ENCODE data around the gene KLF6. TPM values are rescaled to one million over a fixed set of nuclear protein-coding genes. Genes with fewer than 3 reads are reported as not detected.
"Not testable (repeated sequence)": the region's sequence is repeated elsewhere in the genome, so short reads cannot be mapped to it uniquely, and the experiment has no call there.

KLF6 gene
- total and polyA plus RNA-seq, 11 donors, result 15.2 to 106 (median 52.2) TPM

GRCh38 chr10:3737864-3738263, 47.1 kb downstream of the KLF6 start:
- no peak overlapping the region for H3K27ac ChIP-seq
- DNase-seq (no peak), ATAC-seq (no peak)
- H3K36me3 ChIP-seq, result no peaks in the 10 kb centered on the region
- TF ChIP-seq, protein P1, sequence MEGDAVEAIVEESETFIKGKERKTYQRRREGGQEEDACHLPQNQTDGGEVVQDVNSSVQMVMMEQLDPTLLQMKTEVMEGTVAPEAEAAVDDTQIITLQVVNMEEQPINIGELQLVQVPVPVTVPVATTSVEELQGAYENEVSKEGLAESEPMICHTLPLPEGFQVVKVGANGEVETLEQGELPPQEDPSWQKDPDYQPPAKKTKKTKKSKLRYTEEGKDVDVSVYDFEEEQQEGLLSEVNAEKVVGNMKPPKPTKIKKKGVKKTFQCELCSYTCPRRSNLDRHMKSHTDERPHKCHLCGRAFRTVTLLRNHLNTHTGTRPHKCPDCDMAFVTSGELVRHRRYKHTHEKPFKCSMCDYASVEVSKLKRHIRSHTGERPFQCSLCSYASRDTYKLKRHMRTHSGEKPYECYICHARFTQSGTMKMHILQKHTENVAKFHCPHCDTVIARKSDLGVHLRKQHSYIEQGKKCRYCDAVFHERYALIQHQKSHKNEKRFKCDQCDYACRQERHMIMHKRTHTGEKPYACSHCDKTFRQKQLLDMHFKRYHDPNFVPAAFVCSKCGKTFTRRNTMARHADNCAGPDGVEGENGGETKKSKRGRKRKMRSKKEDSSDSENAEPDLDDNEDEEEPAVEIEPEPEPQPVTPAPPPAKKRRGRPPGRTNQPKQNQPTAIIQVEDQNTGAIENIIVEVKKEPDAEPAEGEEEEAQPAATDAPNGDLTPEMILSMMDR (IDR thresholded peaks at IDR 0.05), result no peak
- no peak for TF ChIP-seq POLR2A (IDR thresholded peaks at IDR 0.05)
- H3K27me3 ChIP-seq, result no peaks in the 10 kb centered on the region
- H3K9me3 ChIP-seq, result no peaks in the 10 kb centered on the region
- intact Hi-C loops (cut with DNase I), result no loop called here
- H3K4me1 ChIP-seq, result peaks cover 0 to 14% (median 0%) of the 10 kb centered on the region in 12 donors
- no peak overlapping the region for H3K4me3 ChIP-seq
- 62 to 71% (median 69%) methylated on average over 4 of the region's 4 CpGs for WGBS, 4 donors

GRCh38 chr10:3735175-3735574, 49.8 kb downstream of the KLF6 start:
- intact Hi-C loops (cut with DNase I), result no loop called here
- peak in 2 of 4 donors; percentile 63 to 68 for ATAC-seq
- H3K27ac ChIP-seq, result no peak overlapping the region
- no peak for DNase-seq
- WGBS, 4 donors, result 70 to 82% (median 76%) methylated on average over 9 to 10 of the region's 10 CpGs
- TF ChIP-seq POLR2A (IDR thresholded peaks at IDR 0.05), result no peak
- TF ChIP-seq, protein P1 (IDR thresholded peaks at IDR 0.05), result peak in 6 of 12 donors; percentile 8 to 47 (median 25)
- no peaks in the 10 kb centered on the region for H3K9me3 ChIP-seq
- no peaks in the 10 kb centered on the region for H3K27me3 ChIP-seq
- no peaks in the 10 kb centered on the region for H3K36me3 ChIP-seq
- H3K4me1 ChIP-seq, result peaks cover 0 to 5% (median 0%) of the 10 kb centered on the region in 12 donors
- no peak overlapping the region for H3K4me3 ChIP-seq

- Histone ChIP-seq H3K27ac (no peak overlapping the region), H3K27me3 (no peaks in the 10 kb centered on the region), H3K36me3 (no peaks in the 10 kb centered on the region), H3K4me3 (no peak overlapping the region), H3K4me1 (no peaks in the 10 kb centered on the region), H3K9me3 (no peaks in the 10 kb centered on the region)
- intact Hi-C loops (cut with DNase I), result no loop called here
- no peak for ATAC-seq
- 66 to 99% (median 95%) methylated on average over 3 of the region's 3 CpGs for WGBS, 4 donors
- TF ChIP-seq, protein P1 (IDR thresholded peaks at IDR 0.05), result no peak
- no peak for TF ChIP-seq POLR2A (IDR thresholded peaks at IDR 0.05)
- no peak for DNase-seq
Observed at GRCh38 chr10:3734111-3734510, 50.9 kb downstream of the KLF6 start.

GRCh38 chr10:3732183-3732582, 52.8 kb downstream of the KLF6 start:
- H3K9me3 ChIP-seq; H3K36me3 ChIP-seq; H3K4me3 ChIP-seq; H3K27me3 ChIP-seq; H3K4me1 ChIP-seq; ATAC-seq; H3K27ac ChIP-seq; intact Hi-C loops (cut with DNase I); DNase-seq: not testable (repeated sequence)
- WGBS, 4 donors, result 94 to 97% (median 95%) methylated on average over 3 of the region's 3 CpGs

DNA sequence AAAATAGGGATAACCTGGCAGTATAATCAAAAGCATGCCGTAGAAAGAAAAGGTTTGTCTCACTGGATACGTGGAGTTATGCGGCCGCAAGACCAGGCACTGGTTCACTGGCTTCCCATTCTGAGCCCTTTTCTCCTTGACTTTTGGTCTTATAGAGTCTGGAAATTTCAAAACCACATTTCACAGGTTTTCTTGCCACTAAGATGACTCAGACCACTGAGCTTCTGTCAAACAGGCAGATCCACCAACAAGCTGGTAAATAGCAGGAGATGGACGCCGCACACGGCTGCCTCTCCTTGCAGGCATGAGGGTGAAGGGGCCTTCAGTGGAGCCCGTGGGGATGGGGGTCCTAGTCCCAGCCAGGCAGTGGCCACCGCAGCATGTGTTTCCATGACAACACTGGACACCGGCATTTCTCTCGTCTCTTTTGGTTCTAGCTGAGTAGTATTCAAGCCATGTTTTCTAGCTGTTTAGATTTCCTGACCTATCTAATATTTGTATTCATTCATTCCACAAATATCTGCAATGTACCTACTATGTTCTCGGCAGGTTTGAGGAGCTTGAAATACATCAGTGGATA, 55.5 kb downstream of the KLF6 start:
- 89 to 95% (median 94%) methylated on average over 12 of the region's 12 CpGs for WGBS, 4 donors

More for the DNA sequence above, 55.5 kb downstream of the KLF6 start:
- ATAC-seq (no peak), DNase-seq (no peak)
- no peaks in the 10 kb centered on the region for H3K4me1 ChIP-seq
- peaks cover 0 to 4% (median 0%) of the 10 kb centered on the region in 12 donors for H3K9me3 ChIP-seq
- no peak overlapping the region for H3K4me3 ChIP-seq
- TF ChIP-seq POLR2A (IDR thresholded peaks at IDR 0.05), result no peak
- TF ChIP-seq, protein P1 (IDR thresholded peaks at IDR 0.05), result no peak
- H3K27me3 ChIP-seq, result no peaks in the 10 kb centered on the region
- no peaks in the 10 kb centered on the region for H3K36me3 ChIP-seq
- no peak overlapping the region for H3K27ac ChIP-seq
- intact Hi-C loops (cut with DNase I), result no loop called here

Data from heart left ventricle (tissue), 16 donors.